ENCODE data around the gene PDLIM5. TPM values are rescaled to one million over a fixed set of nuclear protein-coding genes. Genes with fewer than 3 reads are reported as not detected.

The PDLIM5 gene
- total RNA-seq, 3 donors from 2014 or later (not counting 1 experiment from before 2014, with no cell fraction given) = 41.8 to 94.8 (median 50.5) TPM

DNA sequence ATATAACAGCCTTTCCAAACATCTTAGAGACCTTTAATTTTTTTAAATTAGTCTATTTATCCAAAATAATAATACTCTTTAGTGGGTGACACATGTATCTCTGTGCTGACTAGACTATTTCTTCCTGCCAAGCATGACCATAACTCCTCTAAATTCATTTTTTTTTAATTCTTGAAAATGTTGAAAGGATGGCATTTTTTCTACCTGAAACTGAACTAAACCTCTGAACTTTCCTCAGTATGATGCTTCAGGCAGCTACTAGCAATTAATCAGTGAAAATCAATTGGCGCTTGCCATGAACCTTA is 42.4 kb upstream of the PDLIM5 start:
- H3K4me3 Mint-ChIP-seq = no peak overlapping the region
- no peak overlapping the region for H3K4me3 ChIP-seq (ENCODE audit: low read length)
- intact Hi-C loops (cut with micrococcal nuclease) = no loop called here
- ATAC-seq (no peak), DNase-seq (no peak)
- no peak overlapping the region for H3K27ac Mint-ChIP-seq
- H3K4me1 ChIP-seq (ENCODE audit: control insufficient read depth, insufficient read depth, low read length) = no peaks in the 10 kb centered on the region
- H3K36me3 Mint-ChIP-seq = no peaks in the 10 kb centered on the region
- H3K9me3 Mint-ChIP-seq = no peaks in the 10 kb centered on the region
- H3K27me3 Mint-ChIP-seq (ENCODE audit: low read depth in 2 of 2) = peaks cover 15 to 30% of the 10 kb centered on the region in 2 donors
- H3K27me3 ChIP-seq (ENCODE audit: control insufficient read depth, insufficient read depth, low read length) = no peaks in the 10 kb centered on the region
- TF ChIP-seq, protein P1, sequence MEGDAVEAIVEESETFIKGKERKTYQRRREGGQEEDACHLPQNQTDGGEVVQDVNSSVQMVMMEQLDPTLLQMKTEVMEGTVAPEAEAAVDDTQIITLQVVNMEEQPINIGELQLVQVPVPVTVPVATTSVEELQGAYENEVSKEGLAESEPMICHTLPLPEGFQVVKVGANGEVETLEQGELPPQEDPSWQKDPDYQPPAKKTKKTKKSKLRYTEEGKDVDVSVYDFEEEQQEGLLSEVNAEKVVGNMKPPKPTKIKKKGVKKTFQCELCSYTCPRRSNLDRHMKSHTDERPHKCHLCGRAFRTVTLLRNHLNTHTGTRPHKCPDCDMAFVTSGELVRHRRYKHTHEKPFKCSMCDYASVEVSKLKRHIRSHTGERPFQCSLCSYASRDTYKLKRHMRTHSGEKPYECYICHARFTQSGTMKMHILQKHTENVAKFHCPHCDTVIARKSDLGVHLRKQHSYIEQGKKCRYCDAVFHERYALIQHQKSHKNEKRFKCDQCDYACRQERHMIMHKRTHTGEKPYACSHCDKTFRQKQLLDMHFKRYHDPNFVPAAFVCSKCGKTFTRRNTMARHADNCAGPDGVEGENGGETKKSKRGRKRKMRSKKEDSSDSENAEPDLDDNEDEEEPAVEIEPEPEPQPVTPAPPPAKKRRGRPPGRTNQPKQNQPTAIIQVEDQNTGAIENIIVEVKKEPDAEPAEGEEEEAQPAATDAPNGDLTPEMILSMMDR (IDR thresholded peaks at IDR 0.05) = no peak
- H3K36me3 ChIP-seq (ENCODE audit: control insufficient read depth, insufficient read depth, low read length) = no peaks in the 10 kb centered on the region
- WGBS (ENCODE audit: insufficient coverage) = no CpG with 5 or more reads among the region's 1 CpG
- H3K4me1 Mint-ChIP-seq = no peaks in the 10 kb centered on the region
- H3K27ac ChIP-seq (ENCODE audit: low read length) = no peak overlapping the region
- no peaks in the 10 kb centered on the region for H3K9me3 ChIP-seq (ENCODE audit: control insufficient read depth, insufficient read depth, low read length)

DNA sequence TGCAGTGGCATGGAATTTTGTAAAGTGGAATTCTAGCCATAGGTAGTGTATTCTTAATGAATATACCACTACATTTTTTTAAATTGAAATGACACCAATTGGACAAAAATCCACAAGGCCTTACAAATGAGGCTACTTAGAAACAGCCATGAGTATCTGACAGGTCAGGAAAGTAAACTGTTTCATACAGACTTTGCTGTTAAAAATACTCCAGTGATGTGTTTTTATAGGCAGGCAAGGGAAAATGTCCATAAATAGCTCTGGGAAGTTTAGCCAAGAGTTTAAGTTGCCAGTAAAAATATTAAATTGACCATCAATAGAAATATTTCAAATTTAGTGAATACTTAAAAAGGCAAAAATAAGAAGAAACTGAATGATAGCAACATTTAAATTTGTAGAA is 41.8 kb upstream of the PDLIM5 start:
- Histone ChIP-seq H3K4me3 (ENCODE audit: low read length) (no peak overlapping the region), H3K9me3 (ENCODE audit: control insufficient read depth, insufficient read depth, low read length) (no peaks in the 10 kb centered on the region), H3K36me3 (ENCODE audit: control insufficient read depth, insufficient read depth, low read length) (no peaks in the 10 kb centered on the region), H3K27ac (ENCODE audit: low read length) (no peak overlapping the region), H3K4me1 (ENCODE audit: control insufficient read depth, insufficient read depth, low read length) (no peaks in the 10 kb centered on the region), H3K27me3 (ENCODE audit: control insufficient read depth, insufficient read depth, low read length) (no peaks in the 10 kb centered on the region)
- Mint-ChIP-seq H3K4me3 (no peak overlapping the region), H3K36me3 (no peaks in the 10 kb centered on the region), H3K27ac (no peak overlapping the region), H3K27me3 (ENCODE audit: low read depth in 2 of 2) (peaks cover 17 to 33% of the 10 kb centered on the region in 2 donors), H3K9me3 (no peaks in the 10 kb centered on the region), H3K4me1 (no peaks in the 10 kb centered on the region)
- TF ChIP-seq, protein P1 (IDR thresholded peaks at IDR 0.05) = no peak
- DNase-seq (no peak), ATAC-seq (no peak)
- intact Hi-C loops (cut with micrococcal nuclease) = no loop called here

DNA sequence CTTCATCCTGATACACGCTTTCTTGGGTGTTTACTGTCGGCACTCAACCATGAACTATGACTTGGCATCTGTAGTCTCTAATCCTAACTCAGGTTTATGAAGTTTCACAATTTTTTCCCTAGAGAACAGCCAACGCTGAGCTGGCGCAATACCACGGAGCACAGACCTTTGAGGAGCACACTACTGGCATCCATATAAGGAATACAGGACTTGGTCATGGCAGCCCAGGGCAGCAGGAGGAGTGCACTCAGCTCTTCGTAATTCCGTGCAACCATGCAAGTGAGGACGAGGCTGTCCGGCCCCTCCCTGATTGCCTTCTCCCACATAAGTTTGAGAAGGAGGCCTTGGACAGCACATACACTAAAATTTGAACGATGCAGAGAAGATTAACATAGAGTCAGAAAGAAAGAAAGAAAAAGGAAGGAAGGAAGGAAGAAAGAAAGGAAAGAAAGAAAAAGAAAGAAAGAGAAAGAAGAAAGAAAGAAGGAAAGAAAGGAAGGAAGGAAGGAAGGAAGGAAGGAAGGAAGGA is 41.0 kb upstream of the PDLIM5 start:
- Histone ChIP-seq H3K36me3 (ENCODE audit: control insufficient read depth, insufficient read depth, low read length) (no peaks in the 10 kb centered on the region), H3K4me1 (ENCODE audit: control insufficient read depth, insufficient read depth, low read length) (no peaks in the 10 kb centered on the region), H3K4me3 (ENCODE audit: low read length) (no peak overlapping the region), H3K27me3 (ENCODE audit: control insufficient read depth, insufficient read depth, low read length) (no peaks in the 10 kb centered on the region), H3K9me3 (ENCODE audit: control insufficient read depth, insufficient read depth, low read length) (no peaks in the 10 kb centered on the region), H3K27ac (ENCODE audit: low read length) (no peak overlapping the region)
- intact Hi-C loops (cut with micrococcal nuclease) = no loop called here
- DNase-seq (no peak), ATAC-seq (no peak)
- Mint-ChIP-seq H3K9me3 (no peaks in the 10 kb centered on the region), H3K4me1 (no peaks in the 10 kb centered on the region), H3K36me3 (no peaks in the 10 kb centered on the region), H3K27me3 (ENCODE audit: low read depth in 2 of 2) (peaks cover 17 to 39% of the 10 kb centered on the region in 2 donors), H3K4me3 (no peak overlapping the region), H3K27ac (no peak overlapping the region)
- TF ChIP-seq, protein P1 (IDR thresholded peaks at IDR 0.05) = no peak
- 89% methylated on average over 10 of the region's 10 CpGs for WGBS (ENCODE audit: insufficient coverage)

DNA sequence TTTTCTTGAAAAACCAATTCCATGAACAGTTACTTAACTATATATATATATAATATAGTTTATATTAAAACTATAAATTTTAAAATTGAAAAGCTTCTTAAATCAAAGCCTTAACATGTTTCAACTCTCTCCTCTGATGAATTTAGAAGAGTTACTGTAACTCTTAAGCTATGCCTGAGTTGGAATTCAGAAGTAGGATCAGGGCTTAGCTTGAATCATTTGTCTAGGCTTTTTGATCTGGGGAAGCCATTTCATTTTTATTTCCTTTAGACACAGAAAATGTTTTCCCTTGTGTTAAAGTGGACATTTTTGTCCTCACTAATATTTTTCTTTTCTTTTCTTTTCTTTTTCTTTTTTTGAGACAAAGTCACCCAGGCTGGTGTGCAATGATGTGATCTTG is 40.4 kb upstream of the PDLIM5 start:
- Mint-ChIP-seq H3K9me3 (no peaks in the 10 kb centered on the region), H3K27me3 (ENCODE audit: low read depth in 2 of 2) (peaks cover 17 to 45% of the 10 kb centered on the region in 2 donors), H3K27ac (no peak overlapping the region), H3K36me3 (no peaks in the 10 kb centered on the region), H3K4me1 (no peaks in the 10 kb centered on the region), H3K4me3 (no peak overlapping the region)
- DNase-seq (no peak), ATAC-seq (no peak)
- no peak overlapping the region for H3K27ac ChIP-seq (ENCODE audit: low read length)
- TF ChIP-seq, protein P1 (IDR thresholded peaks at IDR 0.05) = no peak
- H3K9me3 ChIP-seq (ENCODE audit: control insufficient read depth, insufficient read depth, low read length) = no peaks in the 10 kb centered on the region
- intact Hi-C loops (cut with micrococcal nuclease) = no loop called here
- peaks cover 1% of the 10 kb centered on the region for H3K27me3 ChIP-seq (ENCODE audit: control insufficient read depth, insufficient read depth, low read length)
- no peak overlapping the region for H3K4me3 ChIP-seq (ENCODE audit: low read length)
- H3K4me1 ChIP-seq (ENCODE audit: control insufficient read depth, insufficient read depth, low read length) = no peaks in the 10 kb centered on the region
- no peaks in the 10 kb centered on the region for H3K36me3 ChIP-seq (ENCODE audit: control insufficient read depth, insufficient read depth, low read length)

Measured in natural killer cell (primary cell).